ENCODE data around the gene ADAMTS19.
"Not testable (repeated sequence)": the region's sequence is repeated elsewhere in the genome, so short reads cannot be mapped to it uniquely, and the experiment has no call there.

The ADAMTS19 gene, protein sequence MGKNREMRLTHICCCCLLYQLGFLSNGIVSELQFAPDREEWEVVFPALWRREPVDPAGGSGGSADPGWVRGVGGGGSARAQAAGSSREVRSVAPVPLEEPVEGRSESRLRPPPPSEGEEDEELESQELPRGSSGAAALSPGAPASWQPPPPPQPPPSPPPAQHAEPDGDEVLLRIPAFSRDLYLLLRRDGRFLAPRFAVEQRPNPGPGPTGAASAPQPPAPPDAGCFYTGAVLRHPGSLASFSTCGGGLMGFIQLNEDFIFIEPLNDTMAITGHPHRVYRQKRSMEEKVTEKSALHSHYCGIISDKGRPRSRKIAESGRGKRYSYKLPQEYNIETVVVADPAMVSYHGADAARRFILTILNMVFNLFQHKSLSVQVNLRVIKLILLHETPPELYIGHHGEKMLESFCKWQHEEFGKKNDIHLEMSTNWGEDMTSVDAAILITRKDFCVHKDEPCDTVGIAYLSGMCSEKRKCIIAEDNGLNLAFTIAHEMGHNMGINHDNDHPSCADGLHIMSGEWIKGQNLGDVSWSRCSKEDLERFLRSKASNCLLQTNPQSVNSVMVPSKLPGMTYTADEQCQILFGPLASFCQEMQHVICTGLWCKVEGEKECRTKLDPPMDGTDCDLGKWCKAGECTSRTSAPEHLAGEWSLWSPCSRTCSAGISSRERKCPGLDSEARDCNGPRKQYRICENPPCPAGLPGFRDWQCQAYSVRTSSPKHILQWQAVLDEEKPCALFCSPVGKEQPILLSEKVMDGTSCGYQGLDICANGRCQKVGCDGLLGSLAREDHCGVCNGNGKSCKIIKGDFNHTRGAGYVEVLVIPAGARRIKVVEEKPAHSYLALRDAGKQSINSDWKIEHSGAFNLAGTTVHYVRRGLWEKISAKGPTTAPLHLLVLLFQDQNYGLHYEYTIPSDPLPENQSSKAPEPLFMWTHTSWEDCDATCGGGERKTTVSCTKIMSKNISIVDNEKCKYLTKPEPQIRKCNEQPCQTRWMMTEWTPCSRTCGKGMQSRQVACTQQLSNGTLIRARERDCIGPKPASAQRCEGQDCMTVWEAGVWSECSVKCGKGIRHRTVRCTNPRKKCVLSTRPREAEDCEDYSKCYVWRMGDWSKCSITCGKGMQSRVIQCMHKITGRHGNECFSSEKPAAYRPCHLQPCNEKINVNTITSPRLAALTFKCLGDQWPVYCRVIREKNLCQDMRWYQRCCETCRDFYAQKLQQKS

GRCh38 chr5:129459777-129460671 lies at the start of gene ADAMTS19:
Gene ADAMTS19 (plus strand): TSS chr5:129460298. CDS start chr5:129460392, 94 bp downstream.
- DNase-seq, result no peak

DNA sequence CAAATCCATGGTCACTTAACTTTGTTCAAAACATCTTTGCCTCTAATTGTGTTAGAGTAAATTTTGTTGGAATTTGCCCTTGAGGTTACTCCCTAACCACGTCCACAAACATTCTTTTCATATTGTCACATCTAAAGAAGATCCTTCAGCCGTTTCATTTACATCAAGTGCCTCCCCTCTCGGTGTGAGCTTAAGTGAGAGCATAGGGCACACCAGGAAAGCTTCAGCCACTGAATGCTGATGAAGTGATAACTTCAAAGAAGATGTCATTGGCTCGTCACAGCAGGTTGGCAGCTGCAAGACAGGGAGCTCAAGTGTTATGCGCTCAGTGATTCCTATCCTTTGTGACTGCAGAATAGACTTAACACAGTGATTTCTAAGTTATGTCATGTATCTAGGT lies 49.6 kb upstream of the ADAMTS19 start:
- no peak for DNase-seq

GRCh38 chr5:129412721-129413120 lies 47.4 kb upstream of the ADAMTS19 start:
- DNase-seq, result no peak

- no peak for DNase-seq
Observed at GRCh38 chr5:129413570-129413969, 46.5 kb upstream of the ADAMTS19 start.

DNA sequence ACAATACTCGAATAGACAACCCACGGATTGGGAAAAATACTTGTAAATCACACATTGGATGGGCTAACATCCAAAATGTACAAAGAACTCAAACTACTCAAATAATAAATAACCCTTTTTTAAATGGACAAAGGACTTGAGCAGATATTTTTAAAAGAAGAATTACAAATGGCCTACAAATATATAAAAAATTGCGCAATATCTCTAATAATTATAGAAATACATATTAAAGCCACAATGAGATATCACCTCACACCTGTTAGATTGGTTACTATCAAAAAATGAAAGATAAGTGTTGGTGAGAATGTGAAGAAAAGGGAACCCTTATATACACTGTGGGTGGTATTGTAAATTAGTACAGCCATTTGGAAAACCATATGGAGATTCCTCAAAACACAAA lies 40.8 kb upstream of the ADAMTS19 start:
- no peak for DNase-seq

DNA sequence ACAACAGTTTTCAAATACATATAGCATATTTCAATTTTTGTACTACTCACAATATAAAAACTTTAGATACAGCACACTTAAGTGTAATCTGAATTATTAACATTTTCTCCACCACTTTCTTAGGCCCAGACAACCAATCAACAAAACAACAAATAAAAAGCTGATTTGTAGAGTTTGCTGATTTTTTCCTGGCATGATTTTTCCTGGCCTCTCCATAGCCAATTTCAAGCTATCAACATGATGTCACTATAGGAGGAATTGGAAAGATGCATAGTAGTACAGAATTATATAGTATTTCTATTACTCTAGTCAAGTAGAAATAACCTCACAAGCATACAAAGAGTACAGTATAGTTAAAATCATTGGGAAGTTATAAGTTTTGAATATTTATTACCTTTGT lies 35.1 kb upstream of the ADAMTS19 start:
- no peak for DNase-seq

DNA sequence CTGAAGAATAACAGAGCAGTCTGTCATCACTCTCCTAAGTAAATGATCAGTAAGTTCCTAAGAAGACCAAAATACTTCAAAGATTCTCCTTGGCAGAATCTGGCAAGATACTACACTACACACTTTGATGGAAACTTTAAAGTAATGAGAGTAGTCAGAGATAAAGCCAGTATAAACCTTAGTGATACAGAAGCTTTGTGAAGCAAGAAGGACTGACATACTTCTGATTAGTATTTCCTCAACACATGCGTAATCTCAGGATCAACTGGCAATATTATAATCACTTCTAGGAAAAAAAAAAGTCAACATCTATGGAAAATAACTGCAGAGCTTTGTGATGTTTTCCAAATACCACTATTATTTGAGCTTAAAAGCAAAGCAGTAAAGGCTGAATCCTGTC lies 34.0 kb upstream of the ADAMTS19 start:
- DNase-seq, result no peak

GRCh38 chr5:129428636-129429035 lies 31.5 kb upstream of the ADAMTS19 start:
- DNase-seq, result not testable (repeated sequence)

- DNase-seq, result no peak
Observed at GRCh38 chr5:129431406-129431805, 28.7 kb upstream of the ADAMTS19 start.

DNA sequence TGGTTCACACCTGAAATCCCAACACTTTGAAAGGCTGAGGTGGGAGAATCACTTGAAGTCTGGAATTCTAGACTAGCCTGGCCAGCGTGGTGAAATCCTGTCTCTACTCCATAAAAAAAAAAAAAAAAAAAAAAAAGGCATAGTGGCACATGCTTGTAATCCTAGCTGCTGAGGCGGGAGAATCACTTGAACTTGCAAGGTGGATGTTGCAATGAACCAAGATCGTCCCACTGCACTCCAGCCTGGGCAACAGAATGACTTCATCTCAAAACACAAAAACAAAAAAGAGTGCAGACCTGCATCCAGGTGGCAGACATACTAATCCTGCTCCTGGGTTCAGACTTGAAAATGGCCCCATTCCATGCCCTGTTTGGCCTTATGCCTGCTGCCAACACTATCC lies 21.8 kb upstream of the ADAMTS19 start:
- no peak for DNase-seq

GRCh38 chr5:129440424-129440823 lies 19.7 kb upstream of the ADAMTS19 start:
- no peak for DNase-seq

DNA sequence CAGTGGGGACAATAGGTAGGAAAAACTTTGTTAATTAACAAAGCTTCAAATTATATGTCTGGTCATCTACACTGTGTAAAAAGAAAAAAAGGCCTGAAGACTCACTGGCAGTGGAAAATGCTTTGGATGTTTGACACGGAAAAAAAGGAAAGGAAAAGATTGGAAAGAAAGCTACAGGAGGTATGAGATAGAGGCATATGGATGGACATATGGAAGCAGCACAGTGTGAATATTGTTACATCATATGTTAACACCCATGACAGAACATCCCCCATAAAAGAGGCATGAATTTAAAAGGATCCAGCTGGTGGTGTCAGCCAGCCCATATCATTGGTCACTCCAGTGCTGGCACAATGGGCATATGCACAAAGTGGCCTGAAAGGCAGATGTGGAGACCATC lies 19.0 kb upstream of the ADAMTS19 start:
- no peak for DNase-seq

DNA sequence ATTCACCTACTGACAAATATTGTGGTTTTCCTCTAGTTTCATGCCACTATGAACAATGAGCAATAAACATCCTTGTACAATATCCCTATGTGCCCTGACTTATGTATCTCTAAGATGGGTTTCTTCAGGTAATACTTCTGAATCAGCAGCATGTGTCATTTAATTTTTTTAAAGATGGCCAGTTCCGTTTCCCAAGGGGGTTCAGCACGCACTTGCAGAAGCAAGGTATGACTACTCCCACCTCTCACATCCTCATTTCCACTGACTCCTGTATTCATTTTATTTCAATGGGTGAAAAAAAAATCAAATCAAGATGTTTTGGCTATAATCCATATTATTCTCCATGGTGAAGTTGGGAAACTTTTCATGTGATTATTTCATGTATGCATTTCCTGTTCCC lies 14.7 kb upstream of the ADAMTS19 start:
- DNase-seq, result no peak

DNA sequence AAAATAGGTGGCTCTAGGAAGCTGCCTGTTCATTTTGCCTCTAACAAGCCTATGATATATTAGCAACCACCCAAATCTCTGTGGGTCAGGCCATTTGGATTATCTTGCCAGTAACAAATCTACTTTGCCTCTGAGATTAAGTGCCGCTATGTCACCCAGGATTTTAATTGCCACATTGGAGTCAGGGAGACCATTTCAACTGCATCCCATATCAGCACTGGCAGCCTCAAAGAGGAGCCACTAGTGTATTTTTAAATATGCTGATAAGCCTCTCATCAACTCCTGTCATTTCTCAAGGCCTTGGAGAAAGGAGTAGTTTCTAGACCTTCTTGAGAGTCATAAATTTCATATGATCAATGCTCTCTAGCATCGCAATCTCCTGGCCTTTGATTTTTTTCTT lies 12.1 kb upstream of the ADAMTS19 start:
- DNase-seq, result no peak

- no peak for DNase-seq
Observed at GRCh38 chr5:129448654-129449053, 11.4 kb upstream of the ADAMTS19 start.

GRCh38 chr5:129454461-129454860 lies 5.6 kb upstream of the ADAMTS19 start:
- no peak for DNase-seq

- DNase-seq, result no peak
Observed at GRCh38 chr5:129459450-129459776, 685 bp upstream of the ADAMTS19 start.

- DNase-seq, result no peak
Observed at GRCh38 chr5:129460672-129460935, 506 bp downstream of the ADAMTS19 start.

- DNase-seq, result no peak
Observed at GRCh38 chr5:129460936-129461710, 1.0 kb downstream of the ADAMTS19 start.

GRCh38 chr5:129461711-129462332 lies 1.7 kb downstream of the ADAMTS19 start:
- DNase-seq, result no peak

- DNase-seq, result no peak
Observed at GRCh38 chr5:129465776-129466344, 5.8 kb downstream of the ADAMTS19 start.
